Omental fat pad (tissue), 4 donors: ENCODE data around the gene ILK. TPM values are rescaled to one million over a fixed set of nuclear protein-coding genes. Genes with fewer than 3 reads are reported as not detected.
A peak's percentile ranks its signal among the peaks of the same experiment; 100 is the strongest.

Source experiments
- ATAC-seq: fragments of 150-250 bp; one replicate; pipeline ENCODE4 v1.9.1; 2016; ENCODE audit warnings: mild to moderate bottlenecking, moderate library complexity; ENCODE audit not compliant: low FRiP score
- DNase-seq: peaks from one replicate; pipeline ENCODE4 v3.0.0-alpha.2; 2019; ENCODE audit warnings: low spot score
- total RNA-seq, 4 donors: library from RNA; depleted of rRNA; stranded (reverse); fragments of >200 nt; gene quantifications; one replicate each; pipeline ENCODE4 v1.1.0, GENCODE V29; 2016
- TF ChIP-seq, protein P1 (sequence below), 3 donors: fragments of 450-650 bp; IDR thresholded peaks; one replicate each; pipeline ENCODE4 v1.5.1; 2016 to 2017; ENCODE audit warnings: antibody characterized with exemption in 3 of 3, mild to moderate bottlenecking in 3 of 3, moderate library complexity in 2 of 3

Gene ILK
- total RNA-seq, 4 donors from 2014 or later, result 92.1 to 189 (median 118) TPM

DNA sequence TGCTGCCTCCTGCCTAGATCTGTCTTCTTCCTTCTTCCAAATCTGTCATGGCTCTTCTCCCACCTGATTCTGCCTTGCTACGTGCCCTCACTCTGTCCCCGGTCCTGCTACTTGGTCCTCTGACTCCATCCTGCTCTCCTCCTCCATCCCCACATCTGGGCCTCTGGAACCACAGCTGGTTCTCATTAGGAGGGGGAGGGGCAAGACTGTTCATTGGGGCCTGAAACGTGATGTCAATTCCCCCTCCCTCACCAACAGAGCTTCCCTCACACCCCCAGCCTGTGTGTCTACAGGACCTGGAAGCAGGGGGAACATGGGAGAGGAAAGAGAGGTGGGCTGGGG is 43.0 kb downstream of the ILK start:
- peak; percentile 4 for ATAC-seq
- TF ChIP-seq, protein P1, sequence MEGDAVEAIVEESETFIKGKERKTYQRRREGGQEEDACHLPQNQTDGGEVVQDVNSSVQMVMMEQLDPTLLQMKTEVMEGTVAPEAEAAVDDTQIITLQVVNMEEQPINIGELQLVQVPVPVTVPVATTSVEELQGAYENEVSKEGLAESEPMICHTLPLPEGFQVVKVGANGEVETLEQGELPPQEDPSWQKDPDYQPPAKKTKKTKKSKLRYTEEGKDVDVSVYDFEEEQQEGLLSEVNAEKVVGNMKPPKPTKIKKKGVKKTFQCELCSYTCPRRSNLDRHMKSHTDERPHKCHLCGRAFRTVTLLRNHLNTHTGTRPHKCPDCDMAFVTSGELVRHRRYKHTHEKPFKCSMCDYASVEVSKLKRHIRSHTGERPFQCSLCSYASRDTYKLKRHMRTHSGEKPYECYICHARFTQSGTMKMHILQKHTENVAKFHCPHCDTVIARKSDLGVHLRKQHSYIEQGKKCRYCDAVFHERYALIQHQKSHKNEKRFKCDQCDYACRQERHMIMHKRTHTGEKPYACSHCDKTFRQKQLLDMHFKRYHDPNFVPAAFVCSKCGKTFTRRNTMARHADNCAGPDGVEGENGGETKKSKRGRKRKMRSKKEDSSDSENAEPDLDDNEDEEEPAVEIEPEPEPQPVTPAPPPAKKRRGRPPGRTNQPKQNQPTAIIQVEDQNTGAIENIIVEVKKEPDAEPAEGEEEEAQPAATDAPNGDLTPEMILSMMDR (IDR thresholded peaks at IDR 0.05), result no peak
- no peak for DNase-seq

DNA sequence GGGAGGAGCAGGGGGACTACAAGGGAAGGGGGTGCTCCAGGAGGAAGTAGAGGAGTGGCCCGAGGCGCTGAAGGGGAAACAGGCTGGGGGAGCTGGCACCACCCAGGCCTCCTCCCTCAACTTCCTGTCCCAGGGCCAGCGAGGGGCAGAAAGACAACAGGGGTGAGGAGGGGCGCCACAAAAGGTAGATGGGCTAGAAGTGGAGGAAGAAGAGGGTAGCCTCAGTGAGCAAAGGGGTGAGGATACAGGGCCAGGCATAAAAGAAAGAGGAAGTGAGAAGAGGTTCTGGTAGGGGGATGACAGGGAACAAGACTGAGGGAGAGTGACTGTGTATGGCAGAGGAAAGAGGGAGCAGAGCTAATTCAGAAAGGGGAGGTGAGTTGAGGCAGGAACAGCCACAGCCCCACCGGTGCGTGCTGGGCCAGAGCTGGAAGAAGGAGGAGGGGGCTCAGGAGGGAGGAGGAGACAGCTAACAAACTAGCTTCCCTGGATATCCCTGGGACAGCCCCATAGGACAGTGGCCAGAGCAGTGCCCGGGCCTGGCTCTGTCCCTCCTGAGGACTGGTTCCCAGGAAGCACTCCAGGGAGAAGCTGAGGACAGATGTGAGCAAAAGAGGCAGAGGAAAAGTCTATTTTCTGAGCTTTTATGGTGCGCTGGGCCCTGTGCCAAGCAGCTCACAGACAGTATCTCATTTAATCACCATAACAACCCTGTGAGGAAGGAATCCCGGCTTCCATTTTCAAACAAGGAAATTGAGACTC is 43.5 kb downstream of the ILK start:
- TF ChIP-seq, protein P1 (IDR thresholded peaks at IDR 0.05), result no peak
- no peak for DNase-seq
- no peak for ATAC-seq

- DNase-seq, result no peak
- no peak for ATAC-seq
- TF ChIP-seq, protein P1 (IDR thresholded peaks at IDR 0.05), result no peak
Observed at GRCh38 chr11:6647836-6648235, 44.3 kb downstream of the ILK start.

DNA sequence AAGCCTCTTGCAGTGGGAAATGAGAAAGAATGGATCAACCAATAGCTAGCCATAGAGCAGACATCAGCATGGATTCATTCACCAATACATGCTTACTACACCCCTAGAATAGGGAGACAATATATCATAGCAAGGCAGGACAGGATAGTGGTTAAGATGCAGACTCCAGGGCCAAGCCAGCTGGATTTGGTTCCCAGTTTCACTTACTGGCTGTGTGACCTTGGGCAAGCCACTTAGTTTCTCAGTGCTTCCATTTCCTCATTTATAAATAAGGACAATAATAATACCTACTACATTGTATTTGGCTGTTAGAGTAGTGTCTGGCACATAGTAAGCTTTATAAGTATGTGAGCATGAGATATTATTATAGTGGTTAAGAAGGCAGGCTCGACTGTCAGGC is 44.9 kb downstream of the ILK start:
- TF ChIP-seq, protein P1 (IDR thresholded peaks at IDR 0.05), result no peak
- ATAC-seq (no peak), DNase-seq (no peak)

DNA sequence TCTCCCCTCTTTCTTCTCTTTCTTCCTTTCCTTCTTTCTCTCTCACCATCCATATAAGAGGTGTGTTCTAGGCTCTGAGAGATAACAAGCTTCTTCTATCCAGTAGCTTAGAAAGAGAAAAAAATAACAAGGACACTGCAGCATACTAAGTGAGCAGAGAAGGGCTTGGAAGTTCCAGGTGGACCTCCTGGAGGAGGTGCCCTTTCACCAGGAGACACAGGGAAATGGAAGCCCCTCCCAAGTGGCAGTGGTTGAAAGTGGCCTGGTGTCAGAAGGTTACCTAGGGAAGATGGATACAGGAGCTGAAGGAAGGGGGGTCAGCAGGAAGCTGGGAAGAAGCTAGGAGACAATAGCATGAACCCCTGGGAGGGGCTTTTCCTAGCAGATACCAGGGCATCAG is 46.5 kb downstream of the ILK start:
- TF ChIP-seq, protein P1 (IDR thresholded peaks at IDR 0.05), result no peak
- ATAC-seq (no peak), DNase-seq (no peak)

DNA sequence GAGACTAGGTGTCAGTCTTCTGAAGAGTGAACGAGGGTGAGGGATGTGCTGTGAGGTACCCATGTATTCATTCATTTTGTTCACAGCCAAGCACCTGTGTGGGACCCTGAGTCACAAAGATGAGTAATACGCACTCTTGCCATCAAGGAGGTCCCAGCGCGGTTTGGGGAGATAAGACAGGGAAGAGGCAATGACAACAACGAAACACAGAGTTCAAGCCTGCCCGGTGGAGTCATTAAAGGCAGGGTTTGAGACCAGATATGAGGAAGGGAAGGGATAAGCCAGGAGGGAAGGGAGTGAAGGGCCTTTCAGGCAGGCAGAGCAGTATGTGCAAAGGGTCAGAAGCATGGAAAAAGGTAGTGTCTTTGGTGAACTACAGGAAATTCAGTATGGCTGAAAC is 47.4 kb downstream of the ILK start:
- TF ChIP-seq, protein P1 (IDR thresholded peaks at IDR 0.05), result no peak

GRCh38 chr11:6652182-6652581 is 48.6 kb downstream of the ILK start:
- DNase-seq, result no peak
- ATAC-seq, result no peak
- TF ChIP-seq, protein P1 (IDR thresholded peaks at IDR 0.05), result no peak

More for the DNA sequence above, 47.4 kb downstream of the ILK start:
- DNase-seq (no peak), ATAC-seq (no peak)
